Thoracic aorta (tissue), 2 donors: ENCODE results near the gene CD300LD. TPM values are rescaled to one million over a fixed set of nuclear protein-coding genes. Genes with fewer than 3 reads are reported as not detected.

Experiments
- ATAC-seq: fragments of 150-250 bp; one replicate; pipeline ENCODE4 v1.8.0; 2017; ENCODE audit warnings: low read depth; ENCODE audit not compliant: insufficient number of reproducible peaks, low FRiP score
- DNase-seq: peaks from one replicate; pipeline ENCODE4 v3.0.0-alpha.2; 2020; ENCODE audit warnings: low spot score
- H3K27ac ChIP-seq, 2 donors: fragments of 200-600 bp; sonication (generic); 1 replicate in 1 of 2; 2 replicates in 1 of 2; pipeline ENCODE4 v1.5.1; 2016; ENCODE audit warnings: mild to moderate bottlenecking in 2 of 2, moderate library complexity in 2 of 2
- H3K27me3 ChIP-seq: fragments of 200-600 bp; sonication (generic); replicated peaks from 2 replicates; pipeline ENCODE4 v1.6.0; 2016; ENCODE audit warnings: mild to moderate bottlenecking; ENCODE audit not compliant: insufficient read depth
- H3K36me3 ChIP-seq: fragments of 200-600 bp; sonication (generic); one replicate; pipeline ENCODE4 v1.5.1; 2016
- H3K4me1 ChIP-seq, 2 donors: fragments of 200-600 bp; sonication (generic); 1 replicate in 1 of 2; 2 replicates in 1 of 2; pipeline versions ENCODE4 v1.5.1 to v1.6.0; 2016; ENCODE audit warnings: low read depth in 2 of 2, mild to moderate bottlenecking in 1 of 2; ENCODE audit not compliant: control insufficient read depth in 1 of 2
- H3K4me3 ChIP-seq: fragments of 200-600 bp; sonication (generic); 2 replicates; pipeline ENCODE4 v1.5.1; 2016; ENCODE audit warnings: mild to moderate bottlenecking
- H3K9me3 ChIP-seq: fragments of 200-600 bp; sonication (generic); 2 replicates; pipeline ENCODE4 v1.5.1; 2016
- CTCF ChIP-seq: fragments of 200-600 bp; sonication (generic); IDR thresholded peaks from one replicate; pipeline ENCODE4 v1.5.1; 2019; ENCODE audit warnings: antibody characterized with exemption
- total RNA-seq, 2 donors: library from RNA; depleted of rRNA; stranded (reverse); fragments of >200 nt; gene quantifications; one replicate each; pipeline versions ENCODE4 v1.1.0 to v1.2.3, GENCODE V29; 2016

The CD300LD gene
- total RNA-seq, 2 donors from 2014 or later: not detected

- no peak for ATAC-seq
- no peak for DNase-seq
- Histone ChIP-seq H3K4me1 (no peaks in the 10 kb centered on the region), H3K9me3 (no peaks in the 10 kb centered on the region), H3K27ac (no peak overlapping the region), H3K4me3 (no peak overlapping the region), H3K27me3 (no peaks in the 10 kb centered on the region), H3K36me3 (no peaks in the 10 kb centered on the region)
- no peak for TF ChIP-seq CTCF
Observed at GRCh38 chr17:74547736-74548135, 44.3 kb downstream of the CD300LD start.

GRCh38 chr17:74547264-74547663 lies 44.8 kb downstream of the CD300LD start:
- no peak for TF ChIP-seq CTCF
- H3K4me1 ChIP-seq: no peaks in the 10 kb centered on the region
- H3K4me3 ChIP-seq: no peak overlapping the region
- no peak for ATAC-seq
- no peaks in the 10 kb centered on the region for H3K9me3 ChIP-seq
- H3K27me3 ChIP-seq: no peaks in the 10 kb centered on the region
- H3K36me3 ChIP-seq: no peaks in the 10 kb centered on the region
- H3K27ac ChIP-seq: no peak overlapping the region
- DNase-seq: no peak

- no peaks in the 10 kb centered on the region for H3K27me3 ChIP-seq
- ATAC-seq (no peak), DNase-seq (no peak)
- H3K9me3 ChIP-seq: no peaks in the 10 kb centered on the region
- H3K27ac ChIP-seq: no peak overlapping the region
- no peaks in the 10 kb centered on the region for H3K36me3 ChIP-seq
- TF ChIP-seq CTCF: no peak
- no peaks in the 10 kb centered on the region for H3K4me1 ChIP-seq
- no peak overlapping the region for H3K4me3 ChIP-seq
Observed at GRCh38 chr17:74546586-74546985, 45.5 kb downstream of the CD300LD start.

GRCh38 chr17:74545843-74546230 lies 46.2 kb downstream of the CD300LD start, which contains the start of gene CD300C:
TSS of gene CD300C (minus strand) at chr17:74546115. CDS start at chr17:74545782, 333 bp downstream.
- DNase-seq (no peak), ATAC-seq (no peak)
- H3K27me3 ChIP-seq: no peaks in the 10 kb centered on the region
- no peaks in the 10 kb centered on the region for H3K9me3 ChIP-seq
- no peaks in the 10 kb centered on the region for H3K36me3 ChIP-seq
- no peak for TF ChIP-seq CTCF
- H3K27ac ChIP-seq: no peak within 1 kb of the TSS
- peak within 1 kb of the TSS; percentile 50 for H3K4me3 ChIP-seq
- no peaks in the 10 kb centered on the region for H3K4me1 ChIP-seq

GRCh38 chr17:74544991-74545842 lies 46.9 kb downstream of the CD300LD start:
- no peak for DNase-seq
- Histone ChIP-seq H3K27ac (no peak overlapping the region), H3K9me3 (no peaks in the 10 kb centered on the region), H3K4me3 (peak overlapping the region; percentile 50), H3K27me3 (no peaks in the 10 kb centered on the region), H3K36me3 (no peaks in the 10 kb centered on the region), H3K4me1 (no peaks in the 10 kb centered on the region)
- no peak for ATAC-seq
- no peak for TF ChIP-seq CTCF
